Measurements from ENCODE around the gene TFAM.
A peak's percentile ranks its signal among the peaks of the same experiment; 100 is the strongest.

The TFAM gene

DNA sequence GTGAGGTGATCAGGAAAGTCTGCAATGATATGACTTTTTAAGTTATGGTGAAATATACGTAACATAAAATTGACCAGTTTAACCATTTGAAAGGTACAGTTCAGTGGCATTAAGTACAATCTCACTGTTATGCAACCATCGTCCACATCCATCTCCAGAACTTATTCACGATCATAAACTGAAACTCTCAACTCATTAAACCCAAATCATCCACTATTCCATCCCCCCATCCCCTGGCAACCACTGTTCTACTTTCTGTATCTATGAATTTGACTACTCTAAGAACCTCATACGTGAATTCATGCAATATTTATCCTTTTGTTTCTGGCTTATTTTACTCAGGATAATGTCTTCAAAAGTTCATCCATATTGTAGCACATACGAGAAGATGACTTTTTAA, 48.4 kb downstream of the TFAM start:
- no peak for DNase-seq (ENCODE audit: low spot score)

DNA sequence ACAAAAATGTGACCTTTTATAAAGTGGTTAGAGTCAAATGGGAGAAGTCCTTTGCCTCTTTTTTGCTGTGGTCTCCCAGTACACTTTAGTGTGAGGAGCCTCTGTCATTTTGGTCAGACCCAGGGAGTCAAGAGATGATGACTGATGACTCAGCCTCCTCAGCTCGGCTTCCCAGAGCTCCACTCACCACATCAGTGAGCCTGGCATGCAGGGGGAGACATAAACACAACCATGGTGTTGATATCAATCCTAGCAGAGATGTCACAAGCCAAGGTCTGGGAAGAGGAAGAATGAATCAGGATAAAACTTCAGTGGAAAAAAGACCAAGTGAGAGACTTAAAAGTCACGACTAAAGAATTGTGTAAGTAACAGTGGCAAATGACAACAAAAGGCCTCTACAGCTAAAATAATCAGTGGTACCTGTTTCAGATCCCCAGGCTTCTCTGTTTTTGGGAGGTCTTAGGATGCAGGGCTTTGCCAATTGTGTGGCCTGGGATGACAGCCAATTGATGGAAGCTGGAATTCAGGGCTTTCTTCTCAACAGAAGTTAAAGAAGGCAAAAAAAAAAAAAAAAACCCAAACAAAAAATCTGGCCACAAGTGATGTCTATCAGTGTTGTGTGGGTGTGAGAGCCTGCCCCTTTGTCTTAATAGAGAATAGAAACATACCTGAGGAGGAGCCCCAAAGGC, 50.2 kb downstream of the TFAM start:
- peak; percentile 100 for DNase-seq (ENCODE audit: low spot score)

DNA sequence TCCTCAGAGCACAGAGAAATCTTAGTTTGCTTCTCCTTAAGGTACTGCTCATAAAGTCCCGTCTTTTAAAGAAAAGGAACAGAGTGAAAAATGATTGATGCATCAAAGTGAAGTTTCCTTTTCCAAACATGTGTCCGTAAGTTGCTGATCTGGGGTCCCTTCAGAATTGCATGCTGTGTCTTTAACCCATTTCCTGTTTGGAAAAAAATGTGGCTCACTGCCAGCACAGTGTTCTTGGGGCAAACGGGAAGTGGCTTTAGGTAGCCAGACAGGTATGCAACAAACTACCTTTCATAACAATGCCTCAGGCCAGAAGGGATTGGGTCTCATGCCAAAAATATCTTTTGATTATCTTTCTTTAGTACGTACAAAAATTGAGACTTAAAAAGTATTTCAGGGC, 50.9 kb downstream of the TFAM start:
- DNase-seq (ENCODE audit: low spot score), result peak; percentile 97

DNA sequence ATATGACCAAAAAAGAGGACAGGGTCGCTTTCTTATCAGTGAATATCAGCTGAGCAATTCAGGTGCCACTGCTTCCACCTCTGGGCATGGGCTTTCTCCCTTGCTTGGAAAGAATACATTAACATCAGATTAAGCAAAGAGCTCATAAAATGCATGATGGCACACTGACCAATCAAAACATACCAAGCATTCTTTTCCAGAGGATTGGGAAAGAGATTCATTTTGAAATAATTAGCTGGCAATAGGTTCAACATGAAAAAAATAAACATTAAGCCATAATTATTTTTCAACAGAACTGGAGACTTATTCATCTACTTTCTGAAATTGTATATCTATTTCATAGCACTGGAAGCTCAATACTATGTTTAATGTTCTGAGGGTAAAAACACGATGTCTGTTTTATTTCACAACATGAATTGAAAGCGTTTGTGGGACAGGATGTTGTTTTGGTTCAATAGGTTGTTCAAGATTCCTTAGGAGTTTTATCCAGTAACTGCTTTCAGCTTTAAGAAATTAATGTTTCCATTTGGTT, 53.2 kb downstream of the TFAM start:
- peak; percentile 86 for DNase-seq (ENCODE audit: low spot score)

DNA sequence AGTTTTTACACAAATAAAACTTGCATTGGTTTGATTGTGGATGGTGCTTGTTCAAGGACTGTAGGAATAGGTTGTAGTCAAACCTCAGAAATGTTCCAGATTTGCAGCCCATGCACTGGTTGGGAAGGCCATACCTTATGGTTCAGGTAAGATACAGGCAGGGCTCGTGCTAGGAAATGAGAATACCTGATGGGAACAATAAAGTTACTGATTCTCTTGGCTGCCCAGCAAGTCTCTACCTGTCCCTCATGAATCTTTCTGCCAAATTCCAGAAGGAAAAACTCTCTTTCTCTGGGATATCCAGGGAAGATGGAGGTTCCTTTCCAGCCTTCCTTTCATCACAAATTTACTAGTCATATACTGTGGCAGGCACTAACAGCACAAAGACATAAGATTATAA, 53.8 kb downstream of the TFAM start:
- no peak for DNase-seq (ENCODE audit: low spot score)

DNA sequence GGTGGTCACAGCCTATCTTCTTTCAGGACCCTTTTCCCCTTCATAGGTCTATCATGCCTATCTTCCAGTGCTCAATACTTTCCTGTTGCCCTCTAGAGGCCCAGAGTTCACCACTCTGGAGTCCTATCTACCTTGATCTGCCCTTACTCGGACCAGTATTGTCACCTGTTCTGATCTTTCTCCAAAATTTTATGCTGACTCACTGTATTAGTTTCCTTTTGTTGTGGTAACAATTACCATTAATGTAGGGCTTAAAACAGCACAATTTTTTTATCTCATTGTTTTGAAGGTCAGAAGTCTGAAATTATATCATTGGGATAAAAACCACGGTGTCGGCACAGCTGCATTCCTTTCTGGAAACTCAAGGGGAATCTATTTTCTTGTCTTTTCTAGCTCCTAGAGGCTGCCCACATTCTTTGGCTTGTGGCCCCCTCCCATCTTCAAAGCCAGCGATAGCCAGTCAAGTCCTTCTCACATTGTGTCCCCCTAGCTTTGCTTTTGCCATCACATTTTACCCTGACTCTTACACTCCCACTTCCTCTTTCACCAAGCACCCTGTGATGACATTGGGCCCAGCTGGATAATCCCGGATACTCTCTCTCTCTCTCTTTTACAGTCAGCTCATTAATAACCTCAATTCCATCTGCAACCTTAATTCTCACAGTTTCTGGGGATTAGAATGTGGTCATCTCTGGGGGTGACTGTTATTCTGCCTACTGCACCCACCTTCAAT, 54.6 kb downstream of the TFAM start:
- DNase-seq (ENCODE audit: low spot score), result no peak

DNA sequence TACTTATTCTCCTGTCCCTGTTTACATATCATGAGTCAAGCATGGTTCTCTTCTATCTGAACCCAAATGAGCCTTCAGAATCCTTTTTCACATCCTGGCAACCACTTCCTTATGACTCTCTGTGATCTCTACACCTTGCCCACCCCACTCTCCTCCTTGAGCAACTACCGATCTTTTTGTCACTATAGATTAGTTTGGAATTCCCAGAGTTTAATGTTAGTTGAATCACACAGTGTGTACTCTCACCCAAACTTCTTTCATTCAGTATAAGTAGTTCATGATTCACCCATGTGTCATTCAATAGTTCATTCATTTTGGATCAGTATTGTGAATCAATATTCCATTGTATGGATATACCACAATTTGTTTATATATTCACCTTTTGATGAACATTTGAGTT, 55.3 kb downstream of the TFAM start:
- DNase-seq (ENCODE audit: low spot score), result peak; percentile 58

DNA sequence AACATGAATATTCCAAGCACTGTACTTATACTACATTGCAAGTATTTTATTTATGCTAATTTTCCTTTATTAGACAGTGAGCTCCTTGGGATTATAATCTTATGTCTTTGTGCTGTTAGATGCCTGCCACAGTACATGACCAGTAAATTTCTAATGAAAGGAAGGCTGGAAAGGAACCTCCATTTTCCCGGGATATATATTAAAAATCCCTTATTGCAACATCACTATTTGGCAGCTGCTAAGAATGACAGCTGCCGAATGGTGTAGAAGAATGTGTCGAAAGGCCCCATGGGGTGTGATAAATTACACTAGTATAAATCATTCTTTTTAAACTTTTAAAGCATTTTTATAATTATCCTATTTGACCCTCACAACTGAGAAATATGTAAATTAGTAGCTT, 59.1 kb downstream of the TFAM start:
- no peak for DNase-seq (ENCODE audit: low spot score)

DNA sequence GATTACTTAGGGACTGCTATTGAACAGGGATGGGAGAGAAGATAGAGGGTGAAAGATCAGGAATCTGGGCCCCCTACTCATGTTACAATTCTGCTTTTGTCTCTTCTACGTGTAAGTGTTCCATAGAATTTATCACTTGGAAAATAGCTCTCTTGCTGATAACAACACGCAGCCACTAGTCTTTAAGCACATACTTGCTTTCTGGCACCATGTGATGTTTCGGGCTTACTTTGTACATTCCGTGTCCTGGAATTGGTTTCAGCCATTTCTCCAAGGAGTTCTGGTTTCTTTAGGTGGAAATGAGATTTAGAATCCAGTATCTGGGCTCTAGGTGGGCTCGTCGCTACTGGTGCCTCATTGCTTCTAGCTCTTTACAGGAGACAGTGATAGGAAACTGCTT, 59.7 kb downstream of the TFAM start:
- no peak for DNase-seq (ENCODE audit: low spot score)

DNA sequence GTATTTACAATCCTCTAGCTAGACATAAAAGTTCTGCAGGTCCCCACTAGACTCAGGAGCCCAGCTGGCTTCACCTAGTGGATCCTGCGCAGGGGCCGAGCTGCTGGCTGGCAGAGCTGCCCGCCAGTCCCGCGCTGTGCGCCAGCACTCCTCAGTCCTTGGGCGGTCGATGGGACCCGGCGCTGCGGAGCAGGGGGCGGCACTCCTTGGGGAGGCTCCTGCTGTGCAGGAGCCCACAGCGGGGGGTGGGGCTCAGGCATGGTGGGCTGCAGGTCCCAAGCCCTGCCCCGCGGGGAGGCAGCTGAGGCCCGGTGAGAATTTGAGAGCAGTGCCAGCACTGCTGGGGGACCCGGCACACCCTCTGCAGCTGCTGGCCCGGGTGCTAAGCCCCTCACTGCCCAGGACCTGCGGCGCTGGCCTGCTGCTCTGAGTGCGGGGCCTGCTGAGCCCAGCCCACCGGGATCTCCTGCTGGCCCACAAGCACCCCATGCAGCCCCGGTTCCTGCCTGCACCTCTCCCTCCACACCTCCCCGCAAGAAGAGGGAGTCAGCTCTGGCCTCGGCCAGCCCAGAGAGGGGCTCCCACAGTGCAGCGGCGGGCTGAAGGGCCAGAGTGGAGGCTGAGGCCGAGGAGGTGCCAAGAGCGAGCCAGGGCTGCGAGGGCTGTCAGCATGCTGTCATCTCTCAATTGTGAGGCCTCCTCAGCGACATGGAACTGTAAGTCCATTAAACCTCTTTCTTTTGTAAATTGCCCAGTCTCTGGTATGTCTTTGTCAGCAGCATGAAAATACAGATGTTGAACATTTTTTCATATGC, 63.1 kb downstream of the TFAM start:
- no peak for DNase-seq (ENCODE audit: low spot score)

Measured in kidney tubule cell (primary cell).